MM.1S (cell line): ENCODE measurements around the gene SRSF3.

ENCODE experiments used
- DNase-seq: peaks from one replicate; pipeline ENCODE4 v3.0.0-alpha.2; 2015
- H2AFZ ChIP-seq: fragments of 300-600 bp; sonication (generic); 2 replicates; pipeline ENCODE4 v1.6.0; 2016; ENCODE audit warnings: antibody characterized with exemption, low read length
- H3F3A ChIP-seq: fragments of 300-600 bp; sonication (generic); 2 replicates; pipeline ENCODE4 v1.6.1; 2016; ENCODE audit warnings: mild to moderate bottlenecking, antibody characterized with exemption, low read length, moderate library complexity, mixed read lengths; ENCODE audit not compliant: insufficient read depth
- H3K27ac ChIP-seq: fragments of 300-600 bp; sonication (generic); 2 replicates; pipeline ENCODE4 v1.5.1; 2016; ENCODE audit warnings: mild to moderate bottlenecking, low read length
- H3K27me3 ChIP-seq: fragments of 300-600 bp; sonication (generic); replicated peaks from 2 replicates; pipeline ENCODE4 v1.6.0; 2016; ENCODE audit warnings: low read length; ENCODE audit not compliant: insufficient read depth
- H3K36me3 ChIP-seq: fragments of 300-600 bp; sonication (generic); replicated peaks from 2 replicates; pipeline ENCODE4 v1.6.1; 2016; ENCODE audit warnings: mild to moderate bottlenecking, low read length, mixed read lengths; ENCODE audit not compliant: insufficient read depth
- H3K4me1 ChIP-seq: fragments of 300-600 bp; sonication (generic); 2 replicates; pipeline ENCODE4 v1.6.1; 2016; ENCODE audit warnings: low read length, mixed read lengths
- H3K4me2 ChIP-seq: fragments of 300-600 bp; sonication (generic); 2 replicates; pipeline ENCODE4 v1.6.0; 2016; ENCODE audit warnings: low read depth, low read length
- H3K4me3 ChIP-seq: fragments of 300-600 bp; sonication (generic); 2 replicates; pipeline ENCODE4 v1.5.1; 2016; ENCODE audit warnings: low read length, mixed read lengths
- H3K79me2 ChIP-seq: fragments of 300-600 bp; sonication (generic); 2 replicates; pipeline ENCODE4 v1.6.1; 2016; ENCODE audit warnings: mixed run types, low read length, mixed read lengths
- H3K9ac ChIP-seq: fragments of 300-600 bp; sonication (generic); 2 replicates; pipeline ENCODE4 v1.6.1; 2016; ENCODE audit warnings: low read length, mixed read lengths
- H3K9me2 ChIP-seq: fragments of 300-600 bp; sonication (generic); replicated peaks from 2 replicates; pipeline ENCODE4 v1.6.1; 2016; ENCODE audit warnings: mild to moderate bottlenecking, low read length, mixed read lengths; ENCODE audit not compliant: insufficient read depth
- H3K9me3 ChIP-seq: fragments of 300-600 bp; sonication (generic); replicated peaks from 2 replicates; pipeline ENCODE4 v1.6.1; 2016; ENCODE audit warnings: mild to moderate bottlenecking, low read length, mixed read lengths; ENCODE audit not compliant: insufficient read depth
- H4K20me1 ChIP-seq: fragments of 300-600 bp; sonication (generic); 2 replicates; pipeline ENCODE4 v1.6.1; 2016; ENCODE audit warnings: mild to moderate bottlenecking, low read length, moderate library complexity, mixed read lengths; ENCODE audit not compliant: insufficient read depth
- EZH2 ChIP-seq: fragments of 300-600 bp; sonication (generic); optimal IDR thresholded peaks from 2 replicates; pipeline ENCODE3; 2017; ENCODE audit warnings: low read depth, mild to moderate bottlenecking, antibody characterized with exemption, low read length, mixed read lengths
- EZH2phosphoT487 ChIP-seq: fragments of 300-600 bp; sonication (generic); IDR thresholded peaks from 2 replicates; pipeline ENCODE4 v1.6.1; 2018; ENCODE audit warnings: antibody characterized with exemption, low read length
- TF ChIP-seq, protein P1 (sequence below): fragments of 300-600 bp; sonication (generic); IDR thresholded peaks from 2 replicates; pipeline ENCODE4 v1.5.1; 2016; ENCODE audit warnings: antibody characterized with exemption, low read length, mixed read lengths

The SRSF3 gene

DNA sequence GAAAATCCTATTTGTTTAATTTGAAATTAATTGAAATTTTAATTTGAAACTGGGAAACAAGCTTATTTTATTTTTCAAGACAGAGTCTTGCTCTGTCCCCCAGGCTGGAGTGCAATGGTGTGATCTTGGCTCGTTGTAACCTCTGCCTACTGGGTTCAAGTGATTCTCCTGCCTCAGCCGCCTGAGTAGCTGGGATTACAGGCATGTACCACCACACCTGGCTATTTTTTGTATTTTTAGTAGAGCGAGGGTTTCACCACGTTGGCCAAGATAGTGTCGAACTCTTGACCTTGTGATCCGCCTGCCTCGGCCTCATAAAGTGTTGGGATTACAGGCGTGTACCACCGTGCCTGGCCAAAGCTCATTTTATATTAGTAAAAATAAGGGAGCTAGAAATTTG, 4.2 kb downstream of the SRSF3 start:
- Histone ChIP-seq H3K4me2 (peak overlapping the region; percentile 87), H3K36me3 (peaks cover 59% of the 10 kb centered on the region), H3K27ac (no peak overlapping the region; the same call in 1 of the 2 replicates), H3K9me2 (no peaks in the 10 kb centered on the region), H3K4me1 (peaks cover 21% of the 10 kb centered on the region), H2AFZ (no peak overlapping the region), H3K79me2 (peaks cover 92% of the 10 kb centered on the region), H3K9me3 (no peaks in the 10 kb centered on the region), H3K9ac (peak overlapping the region; percentile 30; the same call in 1 of the 2 replicates), H3K4me3 (peak overlapping the region; percentile 52), H3K27me3 (no peaks in the 10 kb centered on the region), H4K20me1 (peaks cover 82% of the 10 kb centered on the region), H3F3A (peaks cover 69% of the 10 kb centered on the region)
- no peak for DNase-seq
- TF ChIP-seq, protein P1, sequence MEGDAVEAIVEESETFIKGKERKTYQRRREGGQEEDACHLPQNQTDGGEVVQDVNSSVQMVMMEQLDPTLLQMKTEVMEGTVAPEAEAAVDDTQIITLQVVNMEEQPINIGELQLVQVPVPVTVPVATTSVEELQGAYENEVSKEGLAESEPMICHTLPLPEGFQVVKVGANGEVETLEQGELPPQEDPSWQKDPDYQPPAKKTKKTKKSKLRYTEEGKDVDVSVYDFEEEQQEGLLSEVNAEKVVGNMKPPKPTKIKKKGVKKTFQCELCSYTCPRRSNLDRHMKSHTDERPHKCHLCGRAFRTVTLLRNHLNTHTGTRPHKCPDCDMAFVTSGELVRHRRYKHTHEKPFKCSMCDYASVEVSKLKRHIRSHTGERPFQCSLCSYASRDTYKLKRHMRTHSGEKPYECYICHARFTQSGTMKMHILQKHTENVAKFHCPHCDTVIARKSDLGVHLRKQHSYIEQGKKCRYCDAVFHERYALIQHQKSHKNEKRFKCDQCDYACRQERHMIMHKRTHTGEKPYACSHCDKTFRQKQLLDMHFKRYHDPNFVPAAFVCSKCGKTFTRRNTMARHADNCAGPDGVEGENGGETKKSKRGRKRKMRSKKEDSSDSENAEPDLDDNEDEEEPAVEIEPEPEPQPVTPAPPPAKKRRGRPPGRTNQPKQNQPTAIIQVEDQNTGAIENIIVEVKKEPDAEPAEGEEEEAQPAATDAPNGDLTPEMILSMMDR: no peak
- no peak for TF ChIP-seq EZH2
- TF ChIP-seq EZH2phosphoT487: no peak

DNA sequence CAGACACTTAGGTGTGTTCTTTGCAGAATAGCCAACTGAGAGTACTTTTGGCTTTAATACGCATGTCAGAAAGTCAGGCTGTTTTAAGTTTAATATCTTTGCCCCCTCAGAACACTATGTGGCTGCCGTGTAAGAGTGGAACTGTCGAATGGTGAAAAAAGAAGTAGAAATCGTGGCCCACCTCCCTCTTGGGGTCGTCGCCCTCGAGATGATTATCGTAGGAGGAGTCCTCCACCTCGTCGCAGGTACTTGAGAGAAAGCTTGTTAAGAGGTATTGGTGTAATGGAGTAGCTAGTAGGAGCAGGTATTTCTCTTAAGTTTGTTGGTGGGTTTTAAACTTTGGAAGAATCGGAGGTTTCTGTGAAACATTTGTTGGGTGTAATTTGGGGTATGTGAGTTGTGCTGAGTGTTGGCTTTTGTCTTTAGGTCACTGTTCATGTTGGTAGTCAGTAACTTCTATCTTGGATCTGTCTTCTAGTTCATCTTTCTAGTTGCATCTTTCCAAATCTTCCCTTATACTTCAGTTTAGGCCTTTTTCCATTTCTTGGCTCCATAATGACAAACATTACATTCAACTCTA, 4.7 kb downstream of the SRSF3 start:
- Histone ChIP-seq H3K36me3 (peaks cover 64% of the 10 kb centered on the region), H3K27me3 (no peaks in the 10 kb centered on the region), H3K79me2 (peaks cover 97% of the 10 kb centered on the region), H3K4me2 (peak overlapping the region; percentile 87), H3F3A (peaks cover 69% of the 10 kb centered on the region), H3K4me3 (peak overlapping the region; percentile 52), H2AFZ (no peak overlapping the region), H3K27ac (peak overlapping the region; percentile 11; the same call in 1 of the 2 replicates), H3K9ac (peak overlapping the region; percentile 30; the same call in 1 of the 2 replicates), H4K20me1 (peaks cover 87% of the 10 kb centered on the region), H3K9me2 (no peaks in the 10 kb centered on the region), H3K9me3 (no peaks in the 10 kb centered on the region), H3K4me1 (peaks cover 21% of the 10 kb centered on the region)
- no peak for TF ChIP-seq EZH2phosphoT487
- no peak for TF ChIP-seq EZH2
- TF ChIP-seq, protein P1: no peak
- DNase-seq: no peak

DNA sequence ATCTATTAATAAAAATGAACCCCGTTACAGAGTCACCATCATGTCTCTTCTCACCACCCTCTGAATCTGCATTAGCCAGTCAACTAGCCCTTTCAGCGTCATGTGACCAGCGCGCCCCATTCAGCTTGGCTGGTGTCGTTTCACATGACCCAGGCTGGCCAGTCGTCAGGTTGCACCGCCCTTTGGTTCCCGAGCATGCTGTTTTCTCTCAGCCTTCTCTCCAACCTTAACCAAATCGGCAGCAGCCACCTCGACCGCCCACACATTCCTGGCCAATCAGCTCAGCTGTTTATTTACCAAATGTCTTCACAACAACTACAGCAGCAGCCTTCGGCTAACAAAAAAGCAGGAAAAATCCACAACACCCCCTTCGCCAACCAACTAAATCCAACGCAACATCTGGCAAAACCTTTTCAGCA, 5.6 kb downstream of the SRSF3 start:
- H3K27ac ChIP-seq: no peak overlapping the region; the same call in 1 of the 2 replicates
- peaks cover 75% of the 10 kb centered on the region for H3F3A ChIP-seq
- H3K4me3 ChIP-seq: no peak overlapping the region
- H3K9me2 ChIP-seq: no peaks in the 10 kb centered on the region
- H4K20me1 ChIP-seq: peaks cover 94% of the 10 kb centered on the region
- H2AFZ ChIP-seq: no peak overlapping the region
- H3K36me3 ChIP-seq: peaks cover 72% of the 10 kb centered on the region
- H3K4me1 ChIP-seq: peaks cover 21% of the 10 kb centered on the region
- H3K4me2 ChIP-seq: peak overlapping the region; percentile 87; the same call in 1 of the 2 replicates
- peak; percentile 46 for DNase-seq
- no peak for TF ChIP-seq EZH2
- TF ChIP-seq, protein P1: no peak
- TF ChIP-seq EZH2phosphoT487: no peak
- H3K27me3 ChIP-seq: no peaks in the 10 kb centered on the region
- peaks cover 100% of the 10 kb centered on the region for H3K79me2 ChIP-seq
- no peaks in the 10 kb centered on the region for H3K9me3 ChIP-seq
- no peak overlapping the region for H3K9ac ChIP-seq
